ENCODE data around the gene PTPRN2.

The PTPRN2 gene

GRCh38 chr7:157552295-157552993 lies 1035.2 kb downstream of the PTPRN2 start:
- in situ Hi-C loops (cut with HindIII; ENCODE audit: low pct_ligation_motif_present, low pct_unique_long_range_greater_than_20kb, low sequenced_read_pairs), result loop anchor here (10.0 kb wide), 1 partner anchor 58 kb away; no protein-coding TSS in a partner anchor
- no peak for DNase-seq

- in situ Hi-C loops (cut with HindIII; ENCODE audit: low pct_ligation_motif_present, low pct_unique_long_range_greater_than_20kb, low sequenced_read_pairs), result loop anchor here (10.0 kb wide), 1 partner anchor 57 kb away; no protein-coding TSS in a partner anchor
- DNase-seq, result no peak
Observed at GRCh38 chr7:157551325-157552070, 1036.1 kb downstream of the PTPRN2 start.

- in situ Hi-C loops (cut with HindIII; ENCODE audit: low pct_ligation_motif_present, low pct_unique_long_range_greater_than_20kb, low sequenced_read_pairs), result loop anchor here (10.0 kb wide), 1 partner anchor 56 kb away; no protein-coding TSS in a partner anchor
- no peak for DNase-seq
Observed at GRCh38 chr7:157550300-157551275, 1037.0 kb downstream of the PTPRN2 start.

GRCh38 chr7:157549612-157550299 lies 1037.9 kb downstream of the PTPRN2 start:
- DNase-seq, result no peak
- in situ Hi-C loops (cut with HindIII; ENCODE audit: low pct_ligation_motif_present, low pct_unique_long_range_greater_than_20kb, low sequenced_read_pairs), result loop anchor here (10.0 kb wide), 1 partner anchor 55 kb away; no protein-coding TSS in a partner anchor

GRCh38 chr7:157548691-157549303 lies 1038.8 kb downstream of the PTPRN2 start:
- DNase-seq, result no peak
- in situ Hi-C loops (cut with HindIII; ENCODE audit: low pct_ligation_motif_present, low pct_unique_long_range_greater_than_20kb, low sequenced_read_pairs), result no loop called here

- no peak for DNase-seq
- in situ Hi-C loops (cut with HindIII; ENCODE audit: low pct_ligation_motif_present, low pct_unique_long_range_greater_than_20kb, low sequenced_read_pairs), result no loop called here
Observed at GRCh38 chr7:157547611-157548010, 1040.0 kb downstream of the PTPRN2 start.

- DNase-seq, result no peak
- in situ Hi-C loops (cut with HindIII; ENCODE audit: low pct_ligation_motif_present, low pct_unique_long_range_greater_than_20kb, low sequenced_read_pairs), result no loop called here
Observed at GRCh38 chr7:157547102-157547501, 1040.5 kb downstream of the PTPRN2 start.

GRCh38 chr7:157545681-157546060 lies 1042.0 kb downstream of the PTPRN2 start:
- in situ Hi-C loops (cut with HindIII; ENCODE audit: low pct_ligation_motif_present, low pct_unique_long_range_greater_than_20kb, low sequenced_read_pairs), result no loop called here
- no peak for DNase-seq

GRCh38 chr7:157544980-157545680 lies 1042.5 kb downstream of the PTPRN2 start:
- DNase-seq, result no peak
- in situ Hi-C loops (cut with HindIII; ENCODE audit: low pct_ligation_motif_present, low pct_unique_long_range_greater_than_20kb, low sequenced_read_pairs), result no loop called here

- DNase-seq, result no peak
- in situ Hi-C loops (cut with HindIII; ENCODE audit: low pct_ligation_motif_present, low pct_unique_long_range_greater_than_20kb, low sequenced_read_pairs), result no loop called here
Observed at GRCh38 chr7:157544226-157544625, 1043.4 kb downstream of the PTPRN2 start.

- DNase-seq, result no peak
- in situ Hi-C loops (cut with HindIII; ENCODE audit: low pct_ligation_motif_present, low pct_unique_long_range_greater_than_20kb, low sequenced_read_pairs), result no loop called here
Observed at GRCh38 chr7:157543791-157544190, 1043.8 kb downstream of the PTPRN2 start.

- no peak for DNase-seq
- in situ Hi-C loops (cut with HindIII; ENCODE audit: low pct_ligation_motif_present, low pct_unique_long_range_greater_than_20kb, low sequenced_read_pairs), result no loop called here
Observed at GRCh38 chr7:157543276-157543675, 1044.3 kb downstream of the PTPRN2 start.

- in situ Hi-C loops (cut with HindIII; ENCODE audit: low pct_ligation_motif_present, low pct_unique_long_range_greater_than_20kb, low sequenced_read_pairs), result no loop called here
- DNase-seq, result no peak
Observed at GRCh38 chr7:157542068-157543021, 1045.3 kb downstream of the PTPRN2 start.

GRCh38 chr7:157541295-157542067 lies 1046.1 kb downstream of the PTPRN2 start:
- DNase-seq, result no peak
- in situ Hi-C loops (cut with HindIII; ENCODE audit: low pct_ligation_motif_present, low pct_unique_long_range_greater_than_20kb, low sequenced_read_pairs), result no loop called here

GRCh38 chr7:157540606-157541294 lies 1046.9 kb downstream of the PTPRN2 start:
- no peak for DNase-seq

More at GRCh38 chr7:157540606-157541294, 1046.9 kb downstream of the PTPRN2 start:
- in situ Hi-C loops (cut with HindIII; ENCODE audit: low pct_ligation_motif_present, low pct_unique_long_range_greater_than_20kb, low sequenced_read_pairs), result no loop called here

Data from ACHN (cell line).